ENCODE data around the gene CTRB1. TPM values are rescaled to one million over a fixed set of nuclear protein-coding genes. Genes with fewer than 3 reads are reported as not detected.

Gene CTRB1
- total and polyA plus RNA-seq, 2 of the 8 experiments (the other 6 are each of a cell fraction or from before 2014, with no cell fraction given) = not detected

DNA sequence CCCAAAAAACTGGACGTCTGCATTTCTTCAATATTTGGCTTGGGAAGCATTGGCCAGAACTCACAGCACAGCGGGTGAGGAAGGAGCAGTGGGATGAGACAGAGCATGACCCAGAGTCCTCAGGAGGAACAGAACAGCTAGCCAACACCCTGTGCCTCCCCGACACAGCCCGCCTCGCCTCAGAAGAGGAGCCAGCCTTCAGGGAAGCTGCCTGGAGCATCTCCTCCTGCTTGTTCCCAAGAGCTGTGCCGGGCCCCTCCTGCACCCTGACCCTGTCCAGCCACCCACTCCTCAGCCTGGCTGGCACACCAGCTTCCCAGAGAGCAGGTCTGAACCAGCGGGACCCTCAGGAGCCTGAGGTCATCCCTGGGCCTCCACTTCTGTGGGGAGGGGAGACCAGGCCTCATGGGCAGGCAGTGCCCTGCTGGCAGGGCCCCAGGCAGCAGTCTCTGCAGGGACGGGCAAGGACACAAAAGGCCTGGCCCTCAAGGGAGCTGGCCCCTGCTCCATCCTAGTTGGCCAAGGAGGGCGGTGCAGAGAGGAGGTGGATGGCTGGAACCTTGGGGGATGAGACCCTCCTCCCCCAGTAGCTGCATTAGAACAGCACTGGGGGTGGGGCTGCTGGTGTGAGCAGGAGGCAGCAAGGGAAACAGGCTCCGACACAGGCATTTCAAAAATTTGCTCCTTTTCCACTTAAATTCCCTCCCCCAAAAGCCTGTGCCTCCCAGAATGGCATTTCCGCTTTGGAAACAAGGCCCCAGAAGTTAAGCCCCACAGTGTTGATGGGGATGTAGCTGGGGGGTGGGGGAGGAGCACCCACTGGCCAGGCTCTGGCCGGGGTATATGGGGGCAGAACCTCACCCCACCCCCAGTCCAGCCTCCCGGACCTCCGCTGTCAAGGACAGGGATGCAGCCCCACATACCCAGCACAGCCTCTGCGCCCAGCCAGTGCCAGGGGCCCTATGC, 34.4 kb downstream of the CTRB1 start:
- peak overlapping the region; percentile 35 to 61 (median 44) for H3K9ac ChIP-seq (replicated peaks in 1 of 4; ENCODE audit: extremely low read depth in 1 of 4, low read depth in 3 of 4, low read length in 3 of 4)
- ChIA-PET POLR2A (ENCODE audit: partially characterized antibody) (interaction anchor here (0.9 to 16.2 kb wide), 11 partner anchors 11 to 279 kb away, joined by 3 to 375 read pairs (median 4); partner anchors contain the start of gene CFDP1), CTCF (ENCODE audit: partially characterized antibody) (interaction anchor here (0.6 to 15.7 kb wide), 8 partner anchors 10 to 393 kb away, joined by 3 to 236 read pairs (median 6); no protein-coding TSS in a partner anchor)
- no peaks in the 10 kb centered on the region; a peak in 1 of 7 replicates for H3K27me3 ChIP-seq (replicated peaks in 1 of 4; ENCODE audit: control insufficient read depth in 3 of 4, extremely low read depth in 1 of 4, insufficient read depth in 3 of 4, low read length in 3 of 4)
- H3K79me1 ChIP-seq (ENCODE audit: low read depth, low read length) = peaks cover 41% of the 10 kb centered on the region
- H2BK120ac ChIP-seq (replicated peaks; ENCODE audit: low read depth, low read length) = peak overlapping the region; percentile 76
- FAIRE-seq (peak; percentile 95), DNase-seq (ENCODE audit: low read depth in 1 of 2, low spot score in 2 of 2) (peak; percentile 80 to 85)
- H3K23me2 ChIP-seq (ENCODE audit: low read depth, low read length) = peaks cover 14% of the 10 kb centered on the region; the same call in 1 of the 2 replicates
- peak overlapping the region; percentile 99 for H2BK5ac ChIP-seq (ENCODE audit: low read depth, low read length)
- H3K18ac ChIP-seq (ENCODE audit: extremely low read depth, low read length) = peak overlapping the region; percentile 98
- no peaks in the 10 kb centered on the region for H3K36me3 ChIP-seq (ENCODE audit: control insufficient read depth in 2 of 4, insufficient read depth in 4 of 4, low read length in 3 of 4)
- no peak overlapping the region for H2AFZ ChIP-seq (ENCODE audit: low read length)
- peak overlapping the region; percentile 76 to 89 for H3K4me2 ChIP-seq (ENCODE audit: insufficient read depth in 1 of 2, low read depth in 2 of 2, low read length in 2 of 2)
- H3K23ac ChIP-seq (ENCODE audit: insufficient read length) = no peak overlapping the region
- peaks cover 13 to 73% (median 63%) of the 10 kb centered on the region in 4 experiments for H3K4me1 ChIP-seq (replicated peaks in 1 of 4; ENCODE audit: control insufficient read depth in 3 of 4, insufficient read depth in 4 of 4, low read length in 3 of 4)
- H3K4me3 ChIP-seq (ENCODE audit: extremely low read depth in 1 of 4, insufficient read depth in 2 of 4, low read depth in 3 of 4, low read length in 4 of 4) = peak overlapping the region in 2 of 4 experiments; percentile 5 to 51; a peak in 3 of 8 replicates
- H2BK15ac ChIP-seq (ENCODE audit: low read length) = peak overlapping the region; percentile 97; the same call in 1 of the 2 replicates
- 45% methylated on average over 14 of the region's 15 CpGs; no CpG with 5 or more reads in 1 of the 2 experiments for WGBS, 2 experiments (ENCODE audit: extremely low coverage in 1 of 2, insufficient coverage in 1 of 2, insufficient read length in 1 of 2, insufficient replicate concordance in 2 of 2, low coverage in 1 of 2, low lambda C conversion rate in 2 of 2, missing lambda C conversion rate in 1 of 2)
- peak overlapping the region; percentile 94 for H3K4ac ChIP-seq (replicated peaks; ENCODE audit: insufficient read length, low read depth, low read length)
- H4K8ac ChIP-seq (ENCODE audit: extremely low read depth, insufficient read depth, low read length) = peak overlapping the region; percentile 90; the same call in 1 of the 2 replicates
- peak overlapping the region; percentile 84; the same call in 1 of the 2 replicates for H3K27ac ChIP-seq (ENCODE audit: low read depth, low read length)
- peak overlapping the region; percentile 99 for H2AK5ac ChIP-seq (ENCODE audit: low read depth, low read length)
- H3K79me2 ChIP-seq (ENCODE audit: control insufficient read depth in 1 of 2, insufficient read depth in 2 of 2, low read length in 2 of 2) = peaks cover 21 to 75% of the 10 kb centered on the region in 2 experiments
- peak overlapping the region; percentile 100 for H2BK20ac ChIP-seq (ENCODE audit: low read length)
- H4K20me1 ChIP-seq (replicated peaks in 1 of 2; ENCODE audit: control insufficient read depth in 1 of 2, insufficient read depth in 2 of 2, low read length in 2 of 2) = peaks cover 22 to 28% of the 10 kb centered on the region in 2 experiments
- H3K56ac ChIP-seq (replicated peaks; ENCODE audit: insufficient read length, low read depth, low read length) = peak overlapping the region; percentile 80
- H3K14ac ChIP-seq (ENCODE audit: insufficient read length) = peak overlapping the region; percentile 61
- peak overlapping the region; percentile 73 for H4K5ac ChIP-seq (ENCODE audit: insufficient read length, low read depth, low read length)
- peak overlapping the region; percentile 99 for H2BK12ac ChIP-seq (ENCODE audit: low read depth, low read length)
- no peaks in the 10 kb centered on the region for H3K9me3 ChIP-seq (ENCODE audit: insufficient read depth in 2 of 2, low read depth in 1 of 2, low read length in 1 of 2)
- peak overlapping the region; percentile 98 for H4K91ac ChIP-seq (replicated peaks; ENCODE audit: insufficient read length, low read length)
- peak in 1 of 2 experiments; percentile 15; a peak in 1 of 4 replicates for TF ChIP-seq RAD21 (IDR thresholded peaks at IDR 0.05 in 1 of 2, conservative IDR thresholded peaks at IDR 0.05 in 1 of 2; ENCODE audit: low read depth in 2 of 2, low read length in 2 of 2)
- peak; percentile 47 for TF ChIP-seq TAF7 (optimal IDR thresholded peaks at IDR 0.05; ENCODE audit: borderline replicate concordance, low read depth, low read length)
- TF ChIP-seq TEAD4 (IDR thresholded peaks at IDR 0.05; ENCODE audit: low read depth, low read length) = peak; percentile 94
- TF ChIP-seq RXRA (IDR thresholded peaks at IDR 0.05; ENCODE audit: insufficient read depth, low read depth, low read length) = 0 out of 2 replicates have a peak, but pooled peaks have one; percentile 3
- TF ChIP-seq, protein P1, sequence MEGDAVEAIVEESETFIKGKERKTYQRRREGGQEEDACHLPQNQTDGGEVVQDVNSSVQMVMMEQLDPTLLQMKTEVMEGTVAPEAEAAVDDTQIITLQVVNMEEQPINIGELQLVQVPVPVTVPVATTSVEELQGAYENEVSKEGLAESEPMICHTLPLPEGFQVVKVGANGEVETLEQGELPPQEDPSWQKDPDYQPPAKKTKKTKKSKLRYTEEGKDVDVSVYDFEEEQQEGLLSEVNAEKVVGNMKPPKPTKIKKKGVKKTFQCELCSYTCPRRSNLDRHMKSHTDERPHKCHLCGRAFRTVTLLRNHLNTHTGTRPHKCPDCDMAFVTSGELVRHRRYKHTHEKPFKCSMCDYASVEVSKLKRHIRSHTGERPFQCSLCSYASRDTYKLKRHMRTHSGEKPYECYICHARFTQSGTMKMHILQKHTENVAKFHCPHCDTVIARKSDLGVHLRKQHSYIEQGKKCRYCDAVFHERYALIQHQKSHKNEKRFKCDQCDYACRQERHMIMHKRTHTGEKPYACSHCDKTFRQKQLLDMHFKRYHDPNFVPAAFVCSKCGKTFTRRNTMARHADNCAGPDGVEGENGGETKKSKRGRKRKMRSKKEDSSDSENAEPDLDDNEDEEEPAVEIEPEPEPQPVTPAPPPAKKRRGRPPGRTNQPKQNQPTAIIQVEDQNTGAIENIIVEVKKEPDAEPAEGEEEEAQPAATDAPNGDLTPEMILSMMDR (IDR thresholded peaks at IDR 0.05; ENCODE audit: control extremely low read depth in 1 of 3, insufficient read depth in 1 of 3, low read depth in 1 of 3, low read length in 3 of 3) = no peak
- TF ChIP-seq SIRT6 (IDR thresholded peaks at IDR 0.05; ENCODE audit: low read length) = no peak
- TF ChIP-seq TCF12 (IDR thresholded peaks at IDR 0.05; ENCODE audit: low read depth, low read length) = 0 out of 2 replicates have a peak, but pooled peaks have one; percentile 28
